GM18520 (cell line): Measurements from ENCODE around the gene ENDOD1.
A peak's percentile ranks its signal among the peaks of the same experiment; 100 is the strongest.
"Not testable (repeated sequence)": the region's sequence is repeated elsewhere in the genome, so short reads cannot be mapped to it uniquely, and the experiment has no call there.

Source experiments
- ATAC-seq: cut with Tn5 transposase; IDR thresholded peaks from one replicate; pipeline ENCODE4 v1.9.1; 2021; ENCODE audit not compliant: unreplicated experiment

Gene ENDOD1

GRCh38 chr11:95100856-95101507 is 11.3 kb downstream of the ENDOD1 start:
- no peak for ATAC-seq

- ATAC-seq = no peak
Observed at GRCh38 chr11:95101935-95102334, 12.3 kb downstream of the ENDOD1 start.

- ATAC-seq = no peak
Observed at GRCh38 chr11:95102733-95103132, 13.1 kb downstream of the ENDOD1 start.

- ATAC-seq = no peak
Observed at GRCh38 chr11:95103701-95104100, 14.1 kb downstream of the ENDOD1 start.

GRCh38 chr11:95104121-95104830 is 14.6 kb downstream of the ENDOD1 start:
- no peak for ATAC-seq

GRCh38 chr11:95104856-95105255 is 15.2 kb downstream of the ENDOD1 start:
- no peak for ATAC-seq

- no peak for ATAC-seq
Observed at GRCh38 chr11:95108159-95108611, 18.5 kb downstream of the ENDOD1 start.

- no peak for ATAC-seq
Observed at GRCh38 chr11:95108671-95109551, 19.3 kb downstream of the ENDOD1 start.

GRCh38 chr11:95111471-95111870 is 21.8 kb downstream of the ENDOD1 start:
- ATAC-seq = not testable (repeated sequence)

GRCh38 chr11:95111923-95112540 is 22.4 kb downstream of the ENDOD1 start:
- no peak for ATAC-seq

- no peak for ATAC-seq
Observed at GRCh38 chr11:95115597-95115996, 26.0 kb downstream of the ENDOD1 start.

- peak; percentile 66 for ATAC-seq
Observed at GRCh38 chr11:95119361-95120060, 29.9 kb downstream of the ENDOD1 start.

- ATAC-seq = no peak
Observed at GRCh38 chr11:95121698-95122097, 32.1 kb downstream of the ENDOD1 start.

GRCh38 chr11:95123556-95123955 is 33.9 kb downstream of the ENDOD1 start:
- no peak for ATAC-seq

GRCh38 chr11:95128602-95129001 is 39.0 kb downstream of the ENDOD1 start:
- no peak for ATAC-seq

- ATAC-seq = no peak
Observed at GRCh38 chr11:95132956-95133355, 43.3 kb downstream of the ENDOD1 start.

- ATAC-seq = no peak
Observed at GRCh38 chr11:95134491-95134890, 44.8 kb downstream of the ENDOD1 start.

GRCh38 chr11:95135155-95135554 is 45.5 kb downstream of the ENDOD1 start:
- no peak for ATAC-seq

GRCh38 chr11:95135880-95136279 is 46.2 kb downstream of the ENDOD1 start:
- ATAC-seq = no peak

- not testable (repeated sequence) for ATAC-seq
Observed at GRCh38 chr11:95136747-95137146, 47.1 kb downstream of the ENDOD1 start.

- ATAC-seq = no peak
Observed at GRCh38 chr11:95137299-95137698, 47.7 kb downstream of the ENDOD1 start.
